ENCODE results near the gene SLC8A2. TPM values are rescaled to one million over a fixed set of nuclear protein-coding genes. Genes with fewer than 3 reads are reported as not detected.

Gene SLC8A2
- total RNA-seq, 1 experiment from 2014 or later = 11.3 TPM

- Histone ChIP-seq H3K9ac (ENCODE audit: extremely low read depth, insufficient read length, low read length) (no peak overlapping the region), H3K23ac (ENCODE audit: insufficient read length, low read depth, low read length) (no peak overlapping the region), H3K27ac (ENCODE audit: insufficient read length, low read depth, low read length) (no peak overlapping the region), H3K23me2 (ENCODE audit: insufficient read length, low read depth, low read length, poor library complexity, severe bottlenecking) (no peaks in the 10 kb centered on the region), H3K18ac (ENCODE audit: insufficient read length, low read depth, low read length) (no peak overlapping the region), H4K5ac (ENCODE audit: insufficient read length, low read depth, low read length) (no peak overlapping the region), H3K56ac (ENCODE audit: insufficient read length, low read depth, low read length) (no peak overlapping the region), H3T11ph (ENCODE audit: low read length) (no peak overlapping the region), H2BK12ac (ENCODE audit: insufficient read length, low read depth, low read length) (no peak overlapping the region), H3K4me1 (ENCODE audit: insufficient read depth, low read length) (no peaks in the 10 kb centered on the region), H3K79me2 (ENCODE audit: insufficient read depth, low read length) (peaks cover 3% of the 10 kb centered on the region; the same call in 1 of the 2 replicates), H2AK5ac (ENCODE audit: insufficient read length, low read length) (no peak overlapping the region), H3K27me3 (ENCODE audit: insufficient read depth, low read length) (no peaks in the 10 kb centered on the region), H3K79me1 (ENCODE audit: insufficient read depth, low read depth, low read length, poor library complexity, severe bottlenecking) (peaks cover 9% of the 10 kb centered on the region), H3K14ac (ENCODE audit: insufficient read depth, low read length) (no peak overlapping the region), H2BK120ac (ENCODE audit: low read depth, low read length, poor library complexity, severe bottlenecking) (no peak overlapping the region), H2AFZ (ENCODE audit: low read length) (no peak overlapping the region), H2BK15ac (ENCODE audit: low read depth, low read length) (no peak overlapping the region), H2BK5ac (ENCODE audit: insufficient read length, low read length) (no peak overlapping the region), H4K20me1 (ENCODE audit: control insufficient read depth, insufficient read depth, insufficient read length) (no peaks in the 10 kb centered on the region), H2BK20ac (ENCODE audit: low read depth, low read length, poor library complexity, severe bottlenecking) (no peak overlapping the region), H3K4me2 (ENCODE audit: insufficient read depth, insufficient read length, low read length) (no peak overlapping the region), H3K9me3 (ENCODE audit: control insufficient read depth, low read depth, low read length) (no peaks in the 10 kb centered on the region), H4K8ac (replicated peaks; ENCODE audit: insufficient read length, low read depth, low read length) (no peak overlapping the region), H3K4ac (ENCODE audit: low read depth, low read length) (no peak overlapping the region), H4K91ac (ENCODE audit: insufficient read length, low read depth, low read length) (no peak overlapping the region)
- H3K36me3 Mint-ChIP-seq (ENCODE audit: insufficient read depth in 1 of 3, low read depth in 3 of 3) = peaks cover 0 to under 1% (median 0%) of the 10 kb centered on the region in 3 experiments; a peak in 1 of 7 replicates
- H3K4me3 Mint-ChIP-seq = no peak overlapping the region
- no peaks in the 10 kb centered on the region for H3K9me3 Mint-ChIP-seq
- H3K27me3 Mint-ChIP-seq (ENCODE audit: low read depth) = no peaks in the 10 kb centered on the region
- H3K4me1 Mint-ChIP-seq = peaks cover 16 to 20% of the 10 kb centered on the region in 2 experiments
- H3K27ac Mint-ChIP-seq = no peak overlapping the region
- no peak for TF ChIP-seq CTCF (conservative IDR thresholded peaks at IDR 0.05)
- no CpG with 5 or more reads among the region's 5 CpGs for WGBS (ENCODE audit: extremely low coverage, insufficient read length, low lambda C conversion rate)
- no peak for DNase-seq
Observed at GRCh38 chr19:47508721-47509120, 37.0 kb upstream of the SLC8A2 start.

Measured in H9 (cell line).